ENCODE measurements around the gene LAMP5. TPM values are rescaled to one million over a fixed set of nuclear protein-coding genes. Genes with fewer than 3 reads are reported as not detected.
A peak's percentile ranks its signal among the peaks of the same experiment; 100 is the strongest.

Gene LAMP5
- total RNA-seq, 4 donors from 2014 or later = not detected

GRCh38 chr20:9515214-9515585, 810 bp downstream of the LAMP5 start:
- intact Hi-C loops (cut with DNase I; ENCODE audit: low total_unique reads) = no loop called here
- in situ Hi-C loops (cut with MboI; ENCODE audit: low sequenced_read_pairs in 4 of 4) = no loop called here
- Histone ChIP-seq H3K9me3 (no peaks in the 10 kb centered on the region), H3K27ac (no peak overlapping the region), H3K4me3 (no peak overlapping the region), H3K27me3 (peaks cover 36 to 37% (median 36%) of the 10 kb centered on the region in 3 donors), H3K36me3 (no peaks in the 10 kb centered on the region), H3K4me1 (peaks cover 0 to 9% of the 10 kb centered on the region in 2 donors)
- DNase-seq (no peak), ATAC-seq (no peak)
- no peak for TF ChIP-seq POLR2A (IDR thresholded peaks at IDR 0.05)
- TF ChIP-seq CTCF (IDR thresholded peaks at IDR 0.05 in 4 of 5, conservative IDR thresholded peaks at IDR 0.05 in 1 of 5) = no peak

- intact Hi-C loops (cut with DNase I; ENCODE audit: low total_unique reads) (no loop called here), in situ Hi-C loops (cut with MboI; ENCODE audit: low sequenced_read_pairs in 4 of 4) (no loop called here)
- DNase-seq = no peak
- peak overlapping the region in 1 of 4 donors; percentile 23 for H3K4me3 ChIP-seq
- no peak overlapping the region for H3K27ac ChIP-seq
- peaks cover 0 to 9% of the 10 kb centered on the region in 2 donors for H3K4me1 ChIP-seq
- ATAC-seq = no peak
- peaks cover 34 to 36% (median 35%) of the 10 kb centered on the region in 3 donors for H3K27me3 ChIP-seq
- TF ChIP-seq POLR2A (IDR thresholded peaks at IDR 0.05) = no peak
- TF ChIP-seq CTCF (IDR thresholded peaks at IDR 0.05 in 4 of 5, conservative IDR thresholded peaks at IDR 0.05 in 1 of 5) = no peak
- no peaks in the 10 kb centered on the region for H3K36me3 ChIP-seq
- H3K9me3 ChIP-seq = no peaks in the 10 kb centered on the region
Measured at GRCh38 chr20:9515741-9516233, 1.4 kb downstream of the LAMP5 start.

- no peak for DNase-seq
Measured at GRCh38 chr20:9516234-9516871, 2.0 kb downstream of the LAMP5 start.

GRCh38 chr20:9517297-9518162, 3.1 kb downstream of the LAMP5 start:
- H3K4me1 ChIP-seq = peaks cover 0 to 9% of the 10 kb centered on the region in 2 donors
- TF ChIP-seq POLR2A (IDR thresholded peaks at IDR 0.05) (no peak), CTCF (IDR thresholded peaks at IDR 0.05 in 4 of 5, conservative IDR thresholded peaks at IDR 0.05 in 1 of 5) (no peak)
- H3K36me3 ChIP-seq = no peaks in the 10 kb centered on the region
- no peak overlapping the region for H3K27ac ChIP-seq
- ATAC-seq (no peak), DNase-seq (no peak)
- H3K27me3 ChIP-seq = peaks cover 32 to 34% (median 33%) of the 10 kb centered on the region in 3 donors
- H3K9me3 ChIP-seq = no peaks in the 10 kb centered on the region
- in situ Hi-C loops (cut with MboI; ENCODE audit: low sequenced_read_pairs in 4 of 4) (no loop called here), intact Hi-C loops (cut with DNase I; ENCODE audit: low total_unique reads) (no loop called here)
- H3K4me3 ChIP-seq = no peak overlapping the region

More at GRCh38 chr20:9516234-9516871, 2.0 kb downstream of the LAMP5 start:
- in situ Hi-C loops (cut with MboI; ENCODE audit: low sequenced_read_pairs in 4 of 4) = no loop called here
- H3K36me3 ChIP-seq = no peaks in the 10 kb centered on the region
- H3K27ac ChIP-seq = no peak overlapping the region
- H3K4me1 ChIP-seq = peaks cover 0 to 9% of the 10 kb centered on the region in 2 donors
- peaks cover 34 to 36% (median 34%) of the 10 kb centered on the region in 3 donors for H3K27me3 ChIP-seq
- TF ChIP-seq CTCF (IDR thresholded peaks at IDR 0.05 in 4 of 5, conservative IDR thresholded peaks at IDR 0.05 in 1 of 5) (no peak), POLR2A (IDR thresholded peaks at IDR 0.05) (no peak)
- no peak for ATAC-seq
- H3K9me3 ChIP-seq = no peaks in the 10 kb centered on the region
- no peak overlapping the region for H3K4me3 ChIP-seq
- intact Hi-C loops (cut with DNase I; ENCODE audit: low total_unique reads) = no loop called here
